Mononuclear cell (primary cell): ENCODE measurements around the gene NTMT1. TPM values are rescaled to one million over a fixed set of nuclear protein-coding genes. Genes with fewer than 3 reads are reported as not detected.
"Not testable (repeated sequence)": the region's sequence is repeated elsewhere in the genome, so short reads cannot be mapped to it uniquely, and the experiment has no call there.

Source experiments
- H3K27me3 ChIP-seq: 2 replicates; pipeline ENCODE4 v1.6.0; 2011; ENCODE audit warnings: low read length, control low read depth; ENCODE audit not compliant: insufficient read depth
- H3K4me1 ChIP-seq: 2 replicates; pipeline ENCODE4 v1.5.1; 2011; ENCODE audit warnings: mild to moderate bottlenecking, low read length, control low read depth; ENCODE audit not compliant: insufficient read depth
- H3K4me3 ChIP-seq: 2 replicates; pipeline ENCODE4 v1.5.1; 2011; ENCODE audit warnings: mild to moderate bottlenecking, low read length, moderate library complexity
- H3K9me3 ChIP-seq: 2 replicates; pipeline ENCODE4 v1.5.1; 2011; ENCODE audit warnings: low read depth, mild to moderate bottlenecking, control low read depth, low read length
- total RNA-seq: library from RNA; depleted of rRNA; stranded (reverse); fragments of >200 nt; gene quantifications from one replicate; pipeline ENCODE4 v1.2.3, GENCODE V29; 2012

The NTMT1 gene
- total RNA-seq, 1 donor, result 22.0 TPM

DNA sequence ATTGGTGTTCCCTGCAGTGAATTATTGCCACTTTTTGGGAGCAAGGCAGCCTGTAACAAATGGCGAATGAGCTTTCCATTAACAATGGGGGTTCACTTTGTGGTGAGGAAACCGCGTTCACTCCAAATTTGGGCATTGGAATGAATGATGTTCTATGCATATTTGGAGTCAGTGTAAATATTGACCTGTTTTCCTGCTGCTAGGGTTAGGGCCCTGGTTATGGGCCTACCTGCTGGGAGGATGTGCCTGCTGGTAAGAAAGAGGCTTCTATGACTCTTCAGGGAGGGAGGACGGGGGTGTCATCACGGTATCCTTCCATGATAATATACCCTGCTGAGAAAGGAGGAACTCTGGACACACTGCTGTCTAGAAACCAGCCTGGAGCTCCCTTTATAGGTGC lies 34.0 kb upstream of the NTMT1 start:
- Histone ChIP-seq H3K27me3 (no peaks in the 10 kb centered on the region), H3K9me3 (no peaks in the 10 kb centered on the region), H3K4me1 (peaks cover 33% of the 10 kb centered on the region), H3K4me3 (no peak overlapping the region)

- not testable (repeated sequence) for H3K27me3 ChIP-seq, H3K4me3 ChIP-seq, H3K9me3 ChIP-seq
- H3K4me1 ChIP-seq, result peaks cover 39% of the 10 kb centered on the region
These were observed 33.2 kb upstream of the NTMT1 start for GRCh38 chr9:129592790-129593189.

- H3K27me3 ChIP-seq, result peaks cover 6% of the 10 kb centered on the region
- peaks cover 48% of the 10 kb centered on the region for H3K4me1 ChIP-seq
- H3K9me3 ChIP-seq, result no peaks in the 10 kb centered on the region
- no peak overlapping the region for H3K4me3 ChIP-seq
These were observed 31.3 kb upstream of the NTMT1 start for GRCh38 chr9:129594632-129595031.

- peaks cover 48% of the 10 kb centered on the region for H3K4me1 ChIP-seq
- H3K4me3 ChIP-seq, result no peak overlapping the region
- peaks cover 6% of the 10 kb centered on the region for H3K27me3 ChIP-seq
- no peaks in the 10 kb centered on the region for H3K9me3 ChIP-seq
These were observed 30.6 kb upstream of the NTMT1 start for GRCh38 chr9:129595311-129595741.

- H3K4me1 ChIP-seq, result peaks cover 48% of the 10 kb centered on the region
- peaks cover 6% of the 10 kb centered on the region for H3K27me3 ChIP-seq
- H3K9me3 ChIP-seq, result no peaks in the 10 kb centered on the region
- H3K4me3 ChIP-seq, result no peak overlapping the region
These were observed 29.9 kb upstream of the NTMT1 start for GRCh38 chr9:129595903-129596540.

DNA sequence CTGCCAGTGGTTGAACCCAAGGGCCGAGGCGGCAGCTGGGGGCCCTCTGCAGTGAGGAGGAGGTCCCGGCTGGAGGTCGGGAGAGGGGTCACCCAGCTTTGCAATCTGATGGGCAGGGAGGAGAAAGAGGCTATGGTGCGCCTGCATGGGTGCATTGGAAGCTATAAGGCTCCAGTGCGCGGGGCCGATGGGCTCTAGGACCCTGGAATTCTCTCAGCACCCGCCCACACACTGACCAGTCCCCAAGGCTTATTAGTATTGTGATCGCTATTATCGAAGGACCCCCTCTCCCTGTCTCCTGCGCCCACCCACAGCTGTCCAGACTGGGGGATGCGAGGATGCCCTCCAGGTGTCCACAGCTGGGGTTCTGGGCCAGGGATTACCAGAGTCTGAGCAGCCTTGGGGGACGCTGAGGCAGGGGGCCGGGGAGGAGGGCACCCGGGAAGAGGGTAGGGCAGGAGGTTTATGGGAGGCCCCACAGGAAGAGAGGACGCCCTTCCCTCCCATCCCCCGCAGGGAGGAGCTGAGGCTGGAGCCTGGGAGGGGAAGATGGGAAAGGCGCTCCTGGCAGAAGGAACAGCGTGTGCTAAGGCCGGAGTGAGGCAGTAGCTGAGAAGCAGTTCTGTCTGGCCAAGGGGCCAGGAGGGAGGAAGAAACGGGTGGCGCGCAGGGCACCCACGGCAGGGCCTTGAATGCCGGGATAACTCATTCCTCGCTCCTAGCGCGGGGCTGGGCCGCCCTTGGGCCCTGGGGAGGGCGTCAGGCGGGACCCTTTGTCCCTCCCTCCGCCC lies 29.2 kb upstream of the NTMT1 start:
- no peaks in the 10 kb centered on the region for H3K9me3 ChIP-seq
- H3K27me3 ChIP-seq, result peaks cover 6% of the 10 kb centered on the region
- no peak overlapping the region for H3K4me3 ChIP-seq
- peaks cover 48% of the 10 kb centered on the region for H3K4me1 ChIP-seq

- H3K9me3 ChIP-seq, result no peaks in the 10 kb centered on the region
- H3K27me3 ChIP-seq, result peaks cover 6% of the 10 kb centered on the region
- H3K4me1 ChIP-seq, result peaks cover 51% of the 10 kb centered on the region
- peak overlapping the region; percentile 10 for H3K4me3 ChIP-seq
These were observed 28.4 kb upstream of the NTMT1 start for GRCh38 chr9:129597355-129598088.

- H3K4me3 ChIP-seq, result no peak overlapping the region
- no peaks in the 10 kb centered on the region for H3K9me3 ChIP-seq
- H3K27me3 ChIP-seq, result peaks cover 6% of the 10 kb centered on the region
- H3K4me1 ChIP-seq, result peaks cover 56% of the 10 kb centered on the region
These were observed 27.8 kb upstream of the NTMT1 start for GRCh38 chr9:129598089-129598596.

DNA sequence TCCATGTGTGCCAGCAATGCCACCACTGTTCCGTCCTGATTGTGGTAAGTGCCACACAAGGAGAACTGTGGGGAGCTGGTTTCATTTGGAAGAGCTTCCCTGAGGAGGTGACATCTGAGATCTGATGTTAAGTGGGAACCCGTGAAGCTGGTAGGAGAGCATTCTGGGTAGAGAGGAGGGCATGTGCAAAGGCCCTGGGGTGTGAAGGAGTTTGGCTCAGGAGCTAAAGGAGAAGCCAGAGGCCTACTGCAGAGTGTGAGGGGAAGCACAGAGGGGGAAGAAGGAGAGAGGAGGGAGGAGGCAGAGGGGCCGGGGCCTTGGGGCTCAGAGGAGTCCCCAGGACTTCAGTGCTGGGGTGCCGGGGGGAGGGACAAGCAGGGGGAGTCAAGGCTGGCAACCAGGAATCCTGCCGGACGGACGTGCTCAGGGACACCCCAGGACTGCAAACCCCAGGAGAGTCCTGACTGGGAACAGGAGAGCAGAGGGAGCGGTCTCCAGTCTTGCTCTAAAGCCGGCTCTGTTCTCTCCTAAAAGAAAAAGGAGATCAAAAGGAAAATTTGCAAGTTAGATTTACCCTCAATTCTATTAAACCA lies 24.8 kb upstream of the NTMT1 start:
- H3K27me3 ChIP-seq, result peaks cover 6% of the 10 kb centered on the region
- H3K4me1 ChIP-seq, result peaks cover 37% of the 10 kb centered on the region
- no peaks in the 10 kb centered on the region for H3K9me3 ChIP-seq
- no peak overlapping the region for H3K4me3 ChIP-seq

- peaks cover 4% of the 10 kb centered on the region for H3K27me3 ChIP-seq
- peaks cover 36% of the 10 kb centered on the region for H3K4me1 ChIP-seq
- H3K9me3 ChIP-seq, result no peaks in the 10 kb centered on the region
- H3K4me3 ChIP-seq, result no peak overlapping the region
These were observed 23.2 kb upstream of the NTMT1 start for GRCh38 chr9:129602598-129603415.

GRCh38 chr9:129604056-129604765 lies 21.8 kb upstream of the NTMT1 start:
- H3K4me3 ChIP-seq, result no peak overlapping the region

GRCh38 chr9:129604766-129605163 lies 21.2 kb upstream of the NTMT1 start:
- no peaks in the 10 kb centered on the region for H3K9me3 ChIP-seq
- H3K4me3 ChIP-seq, result no peak overlapping the region
- peaks cover 46% of the 10 kb centered on the region for H3K4me1 ChIP-seq
- no peaks in the 10 kb centered on the region for H3K27me3 ChIP-seq

More at GRCh38 chr9:129604056-129604765, 21.8 kb upstream of the NTMT1 start:
- no peaks in the 10 kb centered on the region for H3K27me3 ChIP-seq
- peaks cover 41% of the 10 kb centered on the region for H3K4me1 ChIP-seq
- no peaks in the 10 kb centered on the region for H3K9me3 ChIP-seq

- Histone ChIP-seq H3K4me3 (no peak overlapping the region), H3K9me3 (no peaks in the 10 kb centered on the region), H3K27me3 (no peaks in the 10 kb centered on the region), H3K4me1 (peaks cover 56% of the 10 kb centered on the region)
These were observed 19.6 kb upstream of the NTMT1 start for GRCh38 chr9:129606161-129607026.
